ENCODE data around the gene BFAR. TPM values are rescaled to one million over a fixed set of nuclear protein-coding genes. Genes with fewer than 3 reads are reported as not detected.
A peak's percentile ranks its signal among the peaks of the same experiment; 100 is the strongest.
"Not testable (repeated sequence)": the region's sequence is repeated elsewhere in the genome, so short reads cannot be mapped to it uniquely, and the experiment has no call there.

BFAR gene
- total RNA-seq, 8 experiments from 2014 or later: 30.8 to 56.2 (median 46.0) TPM

DNA sequence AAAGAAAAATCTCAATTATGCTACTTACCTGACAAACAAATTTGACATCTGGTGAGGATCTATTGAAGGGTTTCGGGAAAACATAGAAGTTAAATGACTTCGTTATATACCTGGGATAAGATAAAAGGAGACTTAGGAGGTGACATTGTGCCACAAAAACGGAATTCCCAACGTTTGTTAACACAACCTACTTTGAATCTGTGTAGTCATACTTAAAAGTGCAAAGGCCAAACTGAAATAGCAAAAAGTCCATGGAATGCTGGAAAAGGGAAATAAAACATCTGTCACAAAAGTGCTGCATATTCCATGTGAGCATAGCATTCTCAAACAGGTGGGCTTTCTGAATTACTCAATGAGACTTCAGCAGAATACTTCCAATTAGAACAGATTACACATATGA is 5.7 kb upstream of the BFAR start:
- H3K4me1 ChIP-seq (replicated peaks in 1 of 2): peaks cover 4 to 8% of the 10 kb centered on the region in 2 donors
- no peak for ATAC-seq (replicated peaks in 6 of 8)
- in situ Hi-C loops (cut with MboI; ENCODE audit: low pct_unique_long_range_greater_than_20kb in 2 of 9, low sequenced_read_pairs in 9 of 9, unreplicated experiment in 9 of 9): no loop called here
- no peak overlapping the region for H3K4me3 ChIP-seq
- H3K27ac ChIP-seq: no peak overlapping the region
- 80 to 100% (median 95%) methylated on average over 2 to 4 of the region's 4 CpGs for WGBS, 10 experiments

DNA sequence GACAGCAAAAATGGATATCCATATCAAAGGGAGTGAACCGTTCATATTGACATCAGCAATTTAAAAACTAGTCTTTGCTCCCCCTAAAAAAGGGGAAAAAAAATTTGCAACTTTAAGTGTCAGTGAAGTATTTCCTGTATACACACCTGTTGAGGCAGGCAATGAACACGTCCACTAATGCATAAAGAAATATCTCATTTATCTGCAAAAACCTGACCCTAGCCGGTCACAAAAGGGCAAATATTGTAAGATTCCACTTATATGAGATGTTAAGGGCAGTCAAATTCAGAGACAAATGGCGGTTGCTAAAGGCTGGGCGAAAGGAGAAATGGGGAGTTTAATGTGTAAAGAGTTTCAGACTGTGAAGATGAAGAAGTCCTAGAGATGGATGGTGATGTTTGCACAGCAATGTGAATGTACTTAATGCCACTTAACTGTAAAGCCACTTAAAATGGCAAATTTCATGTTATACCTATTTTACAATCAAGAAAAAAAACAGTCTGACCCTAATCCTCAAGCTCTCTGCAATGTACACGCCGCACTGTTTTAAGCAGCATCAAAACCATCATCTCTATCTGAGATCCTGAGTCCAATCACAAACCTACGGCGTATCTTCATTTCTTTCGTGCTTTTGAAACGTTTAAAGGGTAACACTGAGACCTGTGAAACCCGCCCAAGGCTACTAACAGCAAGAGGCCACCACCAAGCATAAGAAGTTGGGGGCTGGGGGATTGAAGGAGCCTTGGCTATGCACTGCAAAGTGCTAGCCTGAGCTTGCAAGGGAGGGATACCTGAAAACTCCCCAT is 3.7 kb upstream of the BFAR start:
- Histone ChIP-seq H3K4me3 (peak overlapping the region; percentile 71 to 93 (median 86)), H3K4me1 (replicated peaks in 1 of 2) (peaks cover 4 to 9% of the 10 kb centered on the region in 2 donors), H3K27ac (peak overlapping the region; percentile 82 to 94)
- WGBS, 10 experiments: 16 to 90% (median 47%) methylated on average over 2 to 11 of the region's 12 CpGs
- ATAC-seq (replicated peaks in 6 of 8): no peak
- in situ Hi-C loops (cut with MboI; ENCODE audit: low pct_unique_long_range_greater_than_20kb in 2 of 9, low sequenced_read_pairs in 9 of 9, unreplicated experiment in 9 of 9): no loop called here

GRCh38 chr16:14629612-14629918 is 3.2 kb upstream of the BFAR start:
- Histone ChIP-seq H3K27ac (peak overlapping the region; percentile 82 to 94), H3K4me3 (peak overlapping the region; percentile 71 to 93 (median 86)), H3K4me1 (replicated peaks in 1 of 2) (peaks cover 8 to 14% of the 10 kb centered on the region in 2 donors)
- 0 to 6% (median 1%) methylated on average over 1 to 7 of the region's 17 CpGs; no CpG with 5 or more reads in 4 of the 10 experiments for WGBS, 10 experiments
- in situ Hi-C loops (cut with MboI; ENCODE audit: low pct_unique_long_range_greater_than_20kb in 2 of 9, low sequenced_read_pairs in 9 of 9, unreplicated experiment in 9 of 9): no loop called here
- ATAC-seq (replicated peaks in 6 of 8): peak in 2 of 8 experiments; percentile 0 to 2

DNA sequence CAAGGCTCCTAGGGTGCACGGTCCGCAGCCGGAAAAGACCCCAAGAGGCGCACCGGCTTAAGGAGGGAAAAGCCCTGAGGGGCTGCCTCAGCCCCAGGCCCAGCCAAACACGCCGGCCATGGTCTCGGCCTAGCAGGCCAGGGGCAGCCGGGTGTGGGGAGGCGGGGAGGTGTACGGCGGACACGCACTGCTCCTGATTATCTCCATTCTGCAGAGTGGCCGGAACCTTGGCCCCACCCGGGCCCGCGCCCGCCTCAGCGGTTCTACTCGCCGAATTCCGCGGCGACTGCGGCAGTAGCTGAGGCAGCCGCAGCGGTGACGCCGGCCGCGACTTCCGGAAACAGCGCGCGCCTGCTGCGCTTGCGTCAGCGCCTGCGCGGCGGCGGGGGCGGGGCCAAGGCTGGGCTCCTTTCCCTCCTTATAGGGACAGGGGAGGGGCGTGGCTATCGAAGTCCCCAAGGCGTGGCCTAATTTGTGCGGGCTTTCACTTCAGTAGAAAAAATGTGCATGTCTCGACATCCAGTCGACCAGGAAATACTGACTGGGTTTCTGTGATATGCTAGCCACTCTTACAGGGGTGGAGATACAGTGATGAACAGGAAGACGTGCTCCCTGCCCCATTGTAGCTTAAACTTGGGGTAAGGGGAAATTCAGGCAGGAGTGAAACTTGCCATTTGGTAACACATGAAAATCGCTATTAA is 2.7 kb upstream of the BFAR start, which contains the start of gene PARN:
Gene PARN (minus strand): TSS at position 342 of the 701 bp plus-strand sequence. CDS start 135 bp downstream, at position 207.
- Histone ChIP-seq H3K4me3 (peak within 1 kb of the TSS; percentile 71 to 93 (median 86)), H3K27ac (peak within 1 kb of the TSS; percentile 82 to 94), H3K4me1 (replicated peaks in 1 of 2) (peaks cover 8 to 14% of the 10 kb centered on the region in 2 donors)
- in situ Hi-C loops (cut with MboI; ENCODE audit: low pct_unique_long_range_greater_than_20kb in 2 of 9, low sequenced_read_pairs in 9 of 9, unreplicated experiment in 9 of 9): no loop called here
- WGBS, 10 experiments: 0 to 100% (median 0%) methylated on average over 1 to 7 of the region's 51 CpGs; no CpG with 5 or more reads in 5 of the 10 experiments
- peak; percentile 45 to 74 (median 68) for ATAC-seq (replicated peaks in 6 of 8)

GRCh38 chr16:14630620-14631330 is 2.0 kb upstream of the BFAR start:
- peak overlapping the region; percentile 71 to 93 (median 86) for H3K4me3 ChIP-seq
- H3K4me1 ChIP-seq (replicated peaks in 1 of 2): peaks cover 8 to 18% of the 10 kb centered on the region in 2 donors
- WGBS, 10 experiments: 0 to 97% (median 90%) methylated on average over 2 to 20 of the region's 29 CpGs; no CpG with 5 or more reads in 1 of the 10 experiments
- in situ Hi-C loops (cut with MboI; ENCODE audit: low pct_unique_long_range_greater_than_20kb in 2 of 9, low sequenced_read_pairs in 9 of 9, unreplicated experiment in 9 of 9); ATAC-seq (replicated peaks in 6 of 8): not testable (repeated sequence)
- H3K27ac ChIP-seq: peak overlapping the region; percentile 21 to 53

DNA sequence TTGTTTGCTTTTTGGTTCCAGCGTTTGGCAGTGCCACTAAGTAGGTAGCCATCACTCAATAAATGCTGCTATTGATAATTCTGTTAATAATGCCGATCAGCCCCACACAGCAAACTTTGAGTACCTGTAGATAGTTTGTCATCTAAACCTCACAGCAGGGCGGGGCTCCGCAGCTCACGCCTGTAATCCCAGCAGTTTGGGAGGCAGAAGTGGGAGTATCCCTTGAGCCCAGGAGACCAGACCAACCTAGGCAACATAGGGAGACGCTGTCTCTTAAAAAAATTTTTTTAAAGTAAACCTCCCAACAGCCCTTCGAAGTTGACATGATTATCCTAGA is 1.6 kb downstream of the BFAR start:
- H3K4me3 ChIP-seq: peak overlapping the region; percentile 63 to 92 (median 79)
- in situ Hi-C loops (cut with MboI; ENCODE audit: low pct_unique_long_range_greater_than_20kb in 2 of 9, low sequenced_read_pairs in 9 of 9, unreplicated experiment in 9 of 9): no loop called here
- peaks cover 18 to 33% of the 10 kb centered on the region in 2 donors for H3K4me1 ChIP-seq (replicated peaks in 1 of 2)
- 23 to 86% (median 66%) methylated on average over 1 to 5 of the region's 7 CpGs; no CpG with 5 or more reads in 1 of the 10 experiments for WGBS, 10 experiments
- no peak overlapping the region for H3K27ac ChIP-seq
- ATAC-seq (replicated peaks in 6 of 8): no peak

DNA sequence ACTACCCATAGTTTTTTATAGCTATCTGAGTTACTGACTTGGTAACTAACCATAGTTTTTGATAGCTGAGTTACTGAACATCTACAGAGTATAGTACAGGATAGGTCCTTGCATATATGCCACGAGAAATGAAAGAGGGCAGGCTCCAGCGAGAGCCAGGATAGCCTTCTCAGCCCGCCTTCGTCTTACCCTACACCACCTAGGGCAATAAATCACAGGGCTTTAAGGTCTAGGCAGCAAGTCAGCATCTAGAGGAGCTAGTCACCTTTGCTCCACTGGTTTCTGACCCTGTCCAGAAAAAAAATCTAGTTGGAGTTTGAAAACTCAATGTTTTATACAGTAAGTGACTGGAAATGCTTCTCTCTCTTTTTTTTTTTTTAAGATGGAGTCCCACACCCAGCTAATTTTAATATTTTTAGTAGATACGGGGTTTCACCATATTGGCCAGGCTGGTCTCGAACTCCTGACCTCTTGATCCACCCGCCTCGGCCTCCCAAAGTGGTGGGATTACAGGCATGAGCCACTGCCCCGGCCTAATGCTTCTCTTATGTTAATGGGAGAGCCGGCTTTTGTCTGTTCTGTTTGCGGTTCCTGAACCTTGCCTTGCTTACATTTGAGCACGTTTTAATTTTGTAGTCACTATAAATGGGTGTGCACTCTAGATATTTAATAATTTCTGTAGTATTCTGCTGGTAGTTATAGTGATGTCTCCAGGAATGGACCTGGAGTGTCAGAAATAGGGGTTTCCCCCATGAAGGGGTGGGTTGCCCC is 2.8 kb downstream of the BFAR start:
- no peak for ATAC-seq (replicated peaks in 6 of 8)
- WGBS, 10 experiments: 31 to 100% (median 56%) methylated on average over 1 to 9 of the region's 12 CpGs
- Histone ChIP-seq H3K27ac (no peak overlapping the region), H3K4me1 (replicated peaks in 1 of 2) (peaks cover 18 to 33% of the 10 kb centered on the region in 2 donors), H3K4me3 (no peak overlapping the region)
- in situ Hi-C loops (cut with MboI; ENCODE audit: low pct_unique_long_range_greater_than_20kb in 2 of 9, low sequenced_read_pairs in 9 of 9, unreplicated experiment in 9 of 9): no loop called here

DNA sequence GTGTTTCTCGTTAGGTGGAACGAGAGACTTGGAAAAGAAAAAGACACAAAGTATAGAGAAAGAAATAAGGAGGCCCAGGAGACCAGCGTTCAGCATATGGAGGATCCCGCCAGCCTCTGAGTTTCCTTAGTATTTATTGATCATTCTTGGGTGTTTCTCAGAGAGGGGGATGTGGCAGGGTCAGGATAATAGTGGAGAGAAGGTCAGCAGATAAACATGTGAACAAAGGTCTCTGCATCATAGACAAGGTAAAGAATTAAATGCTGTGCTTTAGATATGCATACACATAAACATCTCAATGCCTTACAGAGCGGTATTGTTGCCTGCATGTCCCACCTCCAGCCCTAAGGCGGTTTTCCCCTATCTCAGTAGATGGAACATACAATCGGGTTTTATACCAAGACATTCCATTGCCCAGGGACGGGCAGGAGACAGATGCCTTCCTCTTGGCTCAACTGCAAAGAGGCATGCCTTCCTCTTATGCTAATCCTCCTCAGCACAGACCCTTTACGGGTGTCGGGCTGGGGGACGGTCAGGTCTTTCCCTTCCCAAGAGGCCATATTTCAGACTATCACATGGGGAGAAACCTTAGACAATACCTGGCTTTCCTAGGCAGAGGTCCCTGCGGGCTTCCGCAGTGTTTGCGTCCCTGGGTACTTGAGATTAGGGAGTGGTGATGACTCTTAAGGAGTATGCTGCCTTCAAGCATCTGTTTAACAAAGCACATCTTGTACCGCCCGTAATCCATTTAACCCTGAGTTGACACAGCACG is 3.6 kb downstream of the BFAR start:
- peak overlapping the region in 4 of 5 donors; percentile 7 to 18 (median 14) for H3K4me3 ChIP-seq
- peak overlapping the region in 1 of 2 donors; percentile 71 for H3K27ac ChIP-seq
- WGBS, 10 experiments: 8 to 100% (median 23%) methylated on average over 1 to 5 of the region's 17 CpGs; no CpG with 5 or more reads in 2 of the 10 experiments
- in situ Hi-C loops (cut with MboI; ENCODE audit: low pct_unique_long_range_greater_than_20kb in 2 of 9, low sequenced_read_pairs in 9 of 9, unreplicated experiment in 9 of 9); ATAC-seq (replicated peaks in 6 of 8): not testable (repeated sequence)
- H3K4me1 ChIP-seq (replicated peaks in 1 of 2): peaks cover 18 to 33% of the 10 kb centered on the region in 2 donors

DNA sequence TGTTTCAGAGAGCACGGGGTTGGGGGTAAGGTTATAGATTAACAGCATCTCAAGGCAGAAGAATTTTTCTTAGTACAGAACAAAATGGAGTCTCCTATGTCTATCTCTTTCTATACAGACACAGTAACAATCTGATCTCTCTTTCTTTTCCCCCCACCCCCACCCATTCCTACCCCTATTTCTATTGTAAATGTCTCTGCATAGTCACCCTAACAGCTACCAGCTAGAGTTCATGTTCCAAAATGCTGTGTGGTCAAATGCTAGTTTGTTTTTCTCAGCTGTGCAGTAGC is 4.1 kb downstream of the BFAR start:
- ATAC-seq (replicated peaks in 6 of 8); in situ Hi-C loops (cut with MboI; ENCODE audit: low pct_unique_long_range_greater_than_20kb in 2 of 9, low sequenced_read_pairs in 9 of 9, unreplicated experiment in 9 of 9): not testable (repeated sequence)
- no CpG with 5 or more reads among the region's 1 CpG for WGBS, 10 experiments
- peak overlapping the region in 3 of 5 donors; percentile 7 to 18 (median 16) for H3K4me3 ChIP-seq
- peak overlapping the region in 1 of 2 donors; percentile 71 for H3K27ac ChIP-seq
- H3K4me1 ChIP-seq (replicated peaks in 1 of 2): peaks cover 18 to 32% of the 10 kb centered on the region in 2 donors

GRCh38 chr16:14640538-14640937 is 7.8 kb downstream of the BFAR start:
- Histone ChIP-seq H3K4me3 (no peak overlapping the region), H3K27ac (no peak overlapping the region), H3K4me1 (replicated peaks in 1 of 2) (peaks cover 13 to 23% of the 10 kb centered on the region in 2 donors)
- no peak for ATAC-seq (replicated peaks in 6 of 8)
- 80 to 100% (median 91%) methylated on average over 1 to 9 of the region's 10 CpGs; no CpG with 5 or more reads in 1 of the 10 experiments for WGBS, 10 experiments
- in situ Hi-C loops (cut with MboI; ENCODE audit: low pct_unique_long_range_greater_than_20kb in 2 of 9, low sequenced_read_pairs in 9 of 9, unreplicated experiment in 9 of 9): no loop called here

- no peak for ATAC-seq (replicated peaks in 6 of 8)
- no peak overlapping the region for H3K4me3 ChIP-seq
- H3K27ac ChIP-seq: no peak overlapping the region
- WGBS, 10 experiments: 50 to 100% (median 89%) methylated on average over 1 to 7 of the region's 8 CpGs; no CpG with 5 or more reads in 3 of the 10 experiments
- in situ Hi-C loops (cut with MboI; ENCODE audit: low pct_unique_long_range_greater_than_20kb in 2 of 9, low sequenced_read_pairs in 9 of 9, unreplicated experiment in 9 of 9): no loop called here
- H3K4me1 ChIP-seq (replicated peaks in 1 of 2): peaks cover 9 to 16% of the 10 kb centered on the region in 2 donors
Observed at GRCh38 chr16:14641206-14641605, 8.5 kb downstream of the BFAR start.

GRCh38 chr16:14641926-14642325 is 9.2 kb downstream of the BFAR start:
- in situ Hi-C loops (cut with MboI; ENCODE audit: low pct_unique_long_range_greater_than_20kb in 2 of 9, low sequenced_read_pairs in 9 of 9, unreplicated experiment in 9 of 9): no loop called here
- Histone ChIP-seq H3K27ac (no peak overlapping the region), H3K4me1 (replicated peaks in 1 of 2) (peaks cover 2 to 9% of the 10 kb centered on the region in 2 donors), H3K4me3 (no peak overlapping the region)
- whole genome bisulfite sequencing, 10 experiments: 80 to 100% (median 99%) methylated on average over 2 to 5 of the region's 7 CpGs; no CpG with 5 or more reads in 2 of the 10 experiments
- ATAC-seq (replicated peaks in 6 of 8): peak in 1 of 8 experiments; percentile 15
